HEK293T (cell line): ENCODE measurements around the gene DKC1.

Experiments used
- BHLHE40 ChIP-seq: fragments of 450-650 bp; IDR thresholded peaks from 2 replicates; pipeline ENCODE4 v1.6.1; 2016; ENCODE audit warnings: mild to moderate bottlenecking, moderate library complexity, borderline replicate concordance
- FOXA1 ChIP-seq: fragments of 450-650 bp; IDR thresholded peaks from 2 replicates; pipeline ENCODE4 v1.6.1; 2016; ENCODE audit warnings: mild to moderate bottlenecking
- FOXM1 ChIP-seq: fragments of 450-650 bp; IDR thresholded peaks from 2 replicates; pipeline ENCODE4 v1.6.1; 2017; ENCODE audit warnings: mild to moderate bottlenecking, borderline replicate concordance
- L3MBTL2 ChIP-seq: fragments of 450-650 bp; conservative IDR thresholded peaks from 2 replicates; pipeline ENCODE4 v1.6.1; 2016; ENCODE audit warnings: mild to moderate bottlenecking
- NFRKB ChIP-seq: fragments of 450-650 bp; IDR thresholded peaks from 2 replicates; pipeline ENCODE4 v1.6.1; 2016; ENCODE audit warnings: mild to moderate bottlenecking, moderate library complexity
- SUZ12 ChIP-seq: fragments of 450-650 bp; IDR thresholded peaks from 2 replicates; pipeline ENCODE4 v1.6.1; 2016; ENCODE audit warnings: mild to moderate bottlenecking
- ZNF384 ChIP-seq: fragments of 450-650 bp; IDR thresholded peaks from 2 replicates; pipeline ENCODE4 v1.6.1; 2016

DNA sequence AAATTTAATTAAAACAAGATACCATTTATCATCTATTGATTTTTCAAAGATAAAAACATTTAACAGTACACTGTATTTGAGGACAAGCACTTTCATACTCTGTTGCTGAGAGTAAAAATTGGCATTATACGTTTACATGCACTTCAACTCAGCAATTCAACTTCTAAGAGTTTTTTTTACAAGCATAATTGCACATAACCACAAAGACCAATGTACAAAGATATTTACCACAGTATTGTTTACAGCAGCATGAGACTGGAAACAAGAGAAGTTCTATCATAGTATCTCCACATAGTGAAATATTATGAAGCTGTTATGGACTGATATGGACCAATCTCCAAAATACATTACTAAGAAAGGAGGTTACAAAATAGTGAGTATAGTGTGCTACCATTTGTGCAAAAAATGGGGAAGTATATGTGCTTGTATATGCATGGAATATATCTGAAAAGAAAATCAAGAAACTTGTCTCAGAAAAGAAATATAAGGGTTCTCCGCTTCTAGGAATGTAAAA is 22.7 kb upstream of the DKC1 start:
- TF ChIP-seq ZNF384 (no peak), FOXA1 (no peak), SUZ12 (no peak), L3MBTL2 (no peak), FOXM1 (no peak), BHLHE40 (no peak), NFRKB (no peak)
